ENCODE measurements around the gene JPH3.
"Not testable (repeated sequence)": the region's sequence is repeated elsewhere in the genome, so short reads cannot be mapped to it uniquely, and the experiment has no call there.

Gene JPH3

GRCh38 chr16:87722590-87723225 lies 120.4 kb downstream of the JPH3 start:
- no peak for DNase-seq (ENCODE audit: insufficient read length, low spot score)
- no peak for FAIRE-seq

GRCh38 chr16:87723226-87723623 lies 120.9 kb downstream of the JPH3 start:
- peak; percentile 56 for DNase-seq (ENCODE audit: insufficient read length, low spot score)
- no peak for TF ChIP-seq CTCF (IDR thresholded peaks at IDR 0.05; ENCODE audit: insufficient read depth, missing control alignments)
- no peak for FAIRE-seq

More at GRCh38 chr16:87722590-87723225, 120.4 kb downstream of the JPH3 start:
- TF ChIP-seq CTCF (IDR thresholded peaks at IDR 0.05; ENCODE audit: insufficient read depth, missing control alignments): no peak

- DNase-seq (ENCODE audit: insufficient read length, low spot score) (no peak), FAIRE-seq (no peak)
- TF ChIP-seq CTCF (IDR thresholded peaks at IDR 0.05; ENCODE audit: insufficient read depth, missing control alignments): no peak
Observed at GRCh38 chr16:87724490-87725291, 122.4 kb downstream of the JPH3 start.

GRCh38 chr16:87725596-87726235 lies 123.4 kb downstream of the JPH3 start:
- TF ChIP-seq CTCF (IDR thresholded peaks at IDR 0.05; ENCODE audit: insufficient read depth, missing control alignments): no peak
- DNase-seq (ENCODE audit: insufficient read length, low spot score) (no peak), FAIRE-seq (no peak)

DNA sequence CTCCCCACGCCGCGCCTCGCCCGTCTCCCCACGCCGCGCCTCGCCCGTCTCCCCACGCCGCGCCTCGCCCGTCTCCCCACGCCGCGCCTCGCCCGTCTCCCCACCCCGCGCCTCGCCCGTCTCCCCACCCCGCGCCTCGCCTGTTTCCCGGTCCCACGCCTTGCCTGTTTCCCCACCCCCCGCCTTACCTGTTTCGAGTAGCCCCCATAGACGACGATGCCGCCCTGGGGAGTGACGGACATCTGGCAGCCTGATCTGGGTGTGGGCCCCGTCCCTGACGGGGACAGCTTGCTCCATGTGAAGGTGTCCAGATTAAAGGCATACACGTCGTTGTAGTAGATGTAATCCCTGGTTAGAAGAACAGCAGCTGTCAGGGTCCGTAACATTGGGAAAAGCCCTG lies 124.3 kb downstream of the JPH3 start:
- not testable (repeated sequence) for DNase-seq (ENCODE audit: insufficient read length, low spot score); FAIRE-seq

DNA sequence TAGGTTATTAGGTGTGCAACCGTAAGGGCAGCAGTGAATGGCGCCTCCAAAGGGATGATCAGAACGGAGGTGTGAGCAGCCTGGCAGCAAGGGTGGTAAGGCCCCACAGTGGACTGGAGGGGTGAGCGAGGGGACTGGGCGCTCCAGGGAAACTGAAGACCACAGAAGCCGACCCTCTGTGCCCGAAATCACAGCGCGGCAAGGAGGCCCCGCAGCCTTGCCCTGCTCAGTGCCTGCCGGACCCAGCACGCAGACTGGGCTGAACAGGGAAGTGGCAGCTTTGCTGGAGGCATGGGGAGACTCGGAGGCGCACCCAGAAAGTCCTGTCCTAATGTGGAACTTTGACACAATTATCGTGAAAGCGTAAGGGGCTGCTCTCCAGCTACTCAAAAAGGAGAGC lies 125.0 kb downstream of the JPH3 start:
- FAIRE-seq (no peak), DNase-seq (ENCODE audit: insufficient read length, low spot score) (no peak)
- no peak for TF ChIP-seq CTCF (IDR thresholded peaks at IDR 0.05; ENCODE audit: insufficient read depth, missing control alignments)

- no peak for TF ChIP-seq CTCF (IDR thresholded peaks at IDR 0.05; ENCODE audit: insufficient read depth, missing control alignments)
- FAIRE-seq: no peak
Observed at GRCh38 chr16:87728026-87728425, 125.7 kb downstream of the JPH3 start.

More at GRCh38 chr16:87728026-87728425, 125.7 kb downstream of the JPH3 start:
- DNase-seq (ENCODE audit: insufficient read length, low spot score): no peak

Data from D721Med (cell line).